ENCODE measurements around the gene EML6.

The EML6 gene

DNA sequence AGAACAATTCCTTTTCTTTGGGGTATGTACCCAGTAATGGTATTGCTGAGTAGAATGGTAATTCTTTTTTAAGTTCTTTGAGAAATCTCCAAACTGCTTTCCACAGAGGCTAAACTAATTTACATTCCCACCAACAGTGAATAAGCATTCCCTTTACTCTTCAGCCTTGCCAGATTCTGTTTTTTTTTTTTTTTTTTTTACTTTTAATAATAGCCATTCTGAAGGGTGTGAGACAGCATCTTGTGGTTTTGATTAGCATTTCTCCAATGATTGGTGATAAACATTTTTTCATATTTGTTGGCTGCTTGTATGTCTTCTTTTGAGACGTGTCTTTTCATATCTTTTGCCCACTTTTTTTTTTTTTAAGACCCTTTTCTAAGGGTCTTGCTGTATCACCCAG lies 189.4 kb downstream of the EML6 start:
- no peak for DNase-seq (ENCODE audit: low read depth)

GRCh38 chr2:54914637-54915036 lies 191.2 kb downstream of the EML6 start:
- no peak for DNase-seq (ENCODE audit: low read depth)

- DNase-seq (ENCODE audit: low read depth) = no peak
These were observed 191.6 kb downstream of the EML6 start for GRCh38 chr2:54915101-54915500.

GRCh38 chr2:54916637-54917036 lies 193.2 kb downstream of the EML6 start:
- DNase-seq (ENCODE audit: low read depth) = no peak

DNA sequence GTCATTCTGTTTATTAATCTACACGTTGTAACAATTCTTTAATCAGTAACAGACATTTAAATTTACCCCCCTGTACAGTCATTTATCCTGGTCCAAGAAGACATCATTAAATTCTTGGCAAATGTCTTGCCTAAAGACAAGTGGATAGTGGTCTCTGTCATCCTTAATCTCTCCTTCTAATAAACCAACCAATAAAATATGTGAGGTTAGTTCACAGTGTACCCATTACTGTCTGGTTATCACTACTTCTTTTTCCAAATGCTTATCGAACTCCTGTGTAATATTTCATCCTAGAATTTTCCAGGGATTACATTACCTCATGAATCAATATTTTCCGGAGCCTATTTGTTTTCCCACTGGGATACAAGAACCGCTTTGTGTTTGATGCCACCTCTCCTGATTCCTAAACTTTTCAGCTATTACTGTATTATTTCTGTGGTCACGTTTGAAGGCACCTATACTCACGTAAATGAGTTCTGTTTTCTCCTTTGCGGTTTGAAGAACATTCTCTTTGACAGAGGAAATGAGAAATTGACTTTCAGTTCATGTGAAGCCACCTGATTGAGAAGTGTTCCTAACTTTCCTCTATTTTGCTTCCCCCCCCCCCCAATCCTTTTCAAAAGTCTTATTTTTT lies 195.3 kb downstream of the EML6 start:
- no peak for DNase-seq (ENCODE audit: low read depth)

GRCh38 chr2:54920660-54921059 lies 197.2 kb downstream of the EML6 start:
- no peak for DNase-seq (ENCODE audit: low read depth)

DNA sequence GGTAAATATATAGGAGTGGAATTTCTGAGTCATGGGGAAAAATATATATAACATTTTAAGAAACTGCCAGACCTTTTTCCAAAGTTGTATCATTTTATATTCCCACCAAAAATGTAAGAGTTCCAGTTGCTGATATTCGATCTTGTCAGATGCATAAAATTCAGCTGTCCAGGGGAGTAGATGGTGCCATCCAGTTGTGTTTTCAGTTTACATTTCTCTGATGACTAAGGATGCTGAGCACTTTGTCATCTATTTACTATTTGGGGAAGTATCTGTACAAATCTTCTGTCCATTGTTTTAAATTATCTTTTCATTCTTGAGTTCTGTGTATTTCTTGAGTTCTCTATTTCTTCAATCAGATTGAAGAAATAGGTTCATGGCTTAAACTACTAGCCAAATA lies 200.7 kb downstream of the EML6 start:
- no peak for DNase-seq (ENCODE audit: low read depth)

GRCh38 chr2:54925022-54925421 lies 201.6 kb downstream of the EML6 start:
- DNase-seq (ENCODE audit: low read depth) = no peak

DNA sequence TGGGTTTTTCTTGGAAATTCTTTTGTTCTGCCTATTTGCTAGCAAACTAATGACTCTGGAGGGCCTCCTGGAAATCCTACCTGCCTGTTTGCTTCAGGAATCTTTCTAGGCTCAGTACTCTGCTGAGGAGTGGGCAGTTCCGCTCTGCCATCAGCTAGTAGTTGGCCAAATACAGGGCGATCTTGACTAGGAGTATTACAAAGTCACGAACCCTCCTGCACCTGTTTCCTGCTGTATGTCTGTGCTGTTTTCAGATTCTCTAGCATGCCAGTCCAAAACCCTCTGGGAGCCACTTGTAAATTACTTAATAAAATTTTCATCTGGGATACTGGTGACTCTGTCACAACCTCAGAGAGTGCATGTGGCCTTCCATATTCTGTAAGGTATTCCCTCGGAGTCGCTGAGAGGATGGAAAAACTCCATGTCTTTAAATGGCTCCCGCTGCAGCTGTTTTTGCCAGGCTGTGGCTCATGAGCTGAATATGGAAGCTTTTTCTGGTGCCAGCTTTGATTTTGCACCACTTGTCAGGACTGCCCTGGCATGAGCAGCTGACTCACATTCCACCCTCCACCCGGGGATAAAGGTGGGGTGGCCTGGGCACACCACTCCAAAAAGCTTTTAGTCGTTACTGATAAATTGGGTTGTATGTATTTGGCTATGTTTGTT lies 203.8 kb downstream of the EML6 start:
- DNase-seq (ENCODE audit: low read depth) = no peak

DNA sequence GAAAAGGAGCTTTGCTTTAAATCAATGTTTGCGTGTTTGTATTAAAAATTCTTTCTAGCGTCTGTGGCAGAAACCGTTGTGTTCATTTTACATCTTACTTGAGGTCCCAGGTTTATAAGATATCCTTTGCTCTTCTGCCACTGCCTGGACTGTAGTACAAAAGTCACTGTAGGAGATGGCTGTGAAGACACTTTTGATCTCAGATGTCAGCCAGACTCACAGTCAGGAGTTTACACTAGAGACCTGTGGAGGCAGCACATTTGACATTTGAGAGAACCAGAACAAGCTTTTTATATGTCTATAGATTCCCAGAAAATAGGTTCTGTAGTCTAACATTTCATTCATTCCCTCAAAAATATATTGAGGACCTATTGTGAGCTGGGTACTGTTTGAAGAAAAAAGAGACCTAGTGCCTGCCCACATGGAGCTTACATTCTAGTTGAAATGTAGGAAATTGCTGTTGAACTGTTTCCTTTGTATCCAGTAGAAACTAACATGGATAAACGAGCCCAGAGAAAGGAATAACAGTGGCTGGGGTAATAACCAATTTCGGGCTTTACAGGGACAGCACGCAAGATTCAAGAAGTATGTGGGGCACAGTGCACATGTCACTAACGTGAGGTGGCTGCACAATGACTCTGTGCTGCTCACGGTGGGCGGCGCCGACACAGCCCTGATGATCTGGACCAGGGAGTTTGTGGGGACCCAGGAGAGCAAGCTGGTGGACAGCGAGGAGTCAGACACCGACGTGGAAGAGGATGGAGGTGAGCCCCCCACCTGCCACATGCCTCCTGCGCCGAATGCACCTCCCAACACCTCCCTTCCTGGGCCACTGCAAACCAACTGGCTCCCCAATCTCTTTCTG lies 204.5 kb downstream of the EML6 start:
- DNase-seq (ENCODE audit: low read depth) = no peak

DNA sequence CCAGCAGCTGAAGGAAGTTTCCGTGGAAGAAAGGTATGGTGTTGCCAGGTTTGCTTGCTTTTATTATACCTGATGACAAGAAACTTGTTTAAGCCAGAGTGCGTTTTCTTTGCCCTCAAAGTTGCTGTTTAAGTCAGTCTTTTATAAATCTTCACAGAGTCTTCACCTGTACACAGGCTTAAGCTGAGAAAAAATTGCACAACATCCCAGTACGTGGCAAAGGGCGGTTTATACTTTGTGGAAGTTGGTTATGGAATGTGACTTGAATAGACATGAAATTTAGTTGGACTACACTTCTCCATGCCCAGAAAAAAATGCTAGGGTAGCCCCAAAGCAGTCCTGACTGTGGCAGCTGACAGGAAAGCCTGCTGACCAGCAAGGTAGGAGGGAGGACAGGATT lies 205.3 kb downstream of the EML6 start:
- DNase-seq (ENCODE audit: low read depth) = no peak

DNA sequence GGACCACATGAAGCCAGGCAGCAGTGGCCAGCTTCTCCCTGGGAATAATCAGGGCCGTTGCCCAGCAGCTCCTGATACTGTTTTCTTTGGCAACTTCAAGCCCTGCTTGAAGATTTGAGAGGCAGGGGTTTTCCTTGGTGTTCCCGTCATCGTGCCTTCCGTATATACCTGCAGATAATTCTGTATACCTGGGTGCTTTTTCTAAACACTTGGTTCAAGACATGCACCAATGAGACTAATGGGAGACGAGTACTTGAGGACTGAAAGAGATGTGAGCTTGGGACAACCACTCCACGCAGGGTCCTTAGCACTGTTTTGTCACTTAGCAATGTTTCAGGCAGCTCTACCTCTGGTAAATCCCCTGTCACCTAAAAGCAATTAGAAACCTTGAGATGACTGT lies 208.0 kb downstream of the EML6 start:
- DNase-seq (ENCODE audit: low read depth) = no peak

GRCh38 chr2:54935389-54935788 lies 211.9 kb downstream of the EML6 start:
- DNase-seq (ENCODE audit: low read depth) = no peak

GRCh38 chr2:54936766-54937165 lies 213.3 kb downstream of the EML6 start:
- DNase-seq (ENCODE audit: low read depth) = no peak

DNA sequence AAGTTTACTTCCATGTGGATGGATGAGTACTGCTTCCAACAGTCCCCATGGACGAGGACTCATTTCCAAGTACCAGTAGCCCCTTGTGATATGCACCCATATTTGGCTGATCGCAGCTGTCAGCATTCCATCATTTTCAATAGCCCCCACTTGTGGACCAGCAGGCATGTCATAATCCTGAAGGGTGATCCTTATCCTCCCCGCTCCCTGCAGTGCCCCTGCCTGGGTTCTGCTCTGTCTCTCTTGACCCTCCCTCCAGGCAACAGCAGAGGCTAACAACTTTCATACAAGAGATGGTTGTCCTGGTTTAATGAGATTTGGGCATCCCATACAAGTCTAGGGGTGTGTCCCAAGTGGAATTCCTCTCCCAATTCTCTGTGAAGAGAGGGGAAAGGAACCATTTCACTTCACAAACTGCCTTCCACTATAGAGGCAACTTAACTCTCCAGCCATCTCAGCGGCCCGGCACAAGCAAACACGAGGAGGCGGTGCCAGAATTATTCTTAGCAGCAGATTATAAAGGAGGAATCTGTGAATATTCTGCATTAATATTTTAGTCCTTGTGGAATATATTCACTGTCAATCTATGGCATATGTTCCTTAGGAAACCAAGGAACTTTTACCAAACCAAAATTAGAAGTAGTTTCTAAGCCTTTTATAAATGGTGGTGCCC lies 216.1 kb downstream of the EML6 start:
- DNase-seq (ENCODE audit: low read depth) = no peak

- no peak for DNase-seq (ENCODE audit: low read depth)
These were observed 217.3 kb downstream of the EML6 start for GRCh38 chr2:54940723-54941122.

GRCh38 chr2:54941248-54941984 lies 218.0 kb downstream of the EML6 start:
- DNase-seq (ENCODE audit: low read depth) = no peak

DNA sequence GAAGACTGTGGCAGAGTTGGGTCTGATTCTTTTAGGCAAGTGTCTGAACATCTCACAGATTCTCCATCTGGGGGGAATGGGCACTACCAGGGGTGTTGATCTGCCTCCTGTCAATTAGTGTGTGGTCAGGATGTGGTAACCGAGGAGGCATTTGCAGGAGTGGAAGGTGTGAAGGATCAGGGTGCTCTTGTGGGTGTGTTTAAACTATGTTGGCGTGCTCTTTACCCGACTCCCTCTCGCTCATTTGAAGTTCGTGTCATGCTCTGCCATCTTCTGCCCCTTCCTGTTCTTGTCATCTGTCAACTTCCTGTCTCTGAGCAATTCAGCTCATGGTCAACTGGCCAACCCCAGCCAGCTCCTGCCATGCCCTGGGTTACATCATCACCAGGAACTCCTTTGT lies 218.9 kb downstream of the EML6 start:
- no peak for DNase-seq (ENCODE audit: low read depth)

- no peak for DNase-seq (ENCODE audit: low read depth)
These were observed 221.4 kb downstream of the EML6 start for GRCh38 chr2:54944724-54945326.

DNA sequence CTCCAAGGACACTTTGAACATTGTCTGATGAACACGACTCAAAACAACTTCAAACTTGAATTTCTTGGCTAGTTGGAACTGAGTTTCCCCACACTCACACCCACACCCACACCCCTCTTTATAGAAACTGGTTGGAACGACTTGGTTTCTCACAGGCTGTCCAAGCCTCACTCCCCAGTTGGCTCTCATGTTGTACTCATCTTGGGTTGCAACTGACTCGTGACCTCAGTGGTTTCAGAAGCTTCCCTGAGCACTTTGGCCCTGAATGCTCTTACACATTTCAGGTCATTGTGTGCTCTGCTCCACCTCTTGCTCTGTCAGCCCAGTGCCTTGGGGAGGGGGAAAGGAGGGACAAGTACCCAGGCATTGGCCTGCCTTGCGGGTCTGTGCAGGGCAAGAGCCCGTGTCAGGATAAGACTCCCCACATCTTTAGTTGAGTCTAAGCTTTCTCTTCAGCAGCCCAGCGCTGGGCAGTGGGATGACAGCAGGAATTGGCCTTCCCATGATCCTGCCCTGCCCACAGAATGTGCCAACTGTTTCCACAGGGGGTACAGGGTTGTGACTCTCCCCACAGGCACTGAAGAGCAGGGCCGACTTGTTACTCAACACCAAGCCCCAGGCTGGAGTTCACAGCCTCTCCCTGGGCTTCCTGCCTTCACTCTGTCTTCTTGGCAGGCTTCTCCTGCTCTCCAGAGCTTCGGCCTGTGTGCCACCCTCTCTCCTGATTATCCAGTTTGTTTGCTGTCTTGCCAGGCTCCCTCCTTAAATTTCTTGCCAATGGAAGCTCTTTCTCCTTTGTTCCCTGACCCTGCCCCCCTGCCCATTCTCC lies 222.1 kb downstream of the EML6 start:
- DNase-seq (ENCODE audit: low read depth) = no peak

Data from activated T-helper 9 cell treated with anti-CD3 and anti-CD28 coated beads, Interleukin-2, amount 50 U/mL, for 16 hours (primary cell).